PC-3 (cell line): Measurements from ENCODE around the gene ATPAF1.

Experiments
- EZH2 ChIP-seq: fragments of 300-600 bp; sonication (generic); IDR thresholded peaks from one replicate; pipeline ENCODE4 v1.6.1; 2017; ENCODE audit warnings: antibody characterized with exemption, mild to moderate bottlenecking, low read length; ENCODE audit not compliant: unreplicated experiment
- TF ChIP-seq, protein P1 (sequence below): fragments of 300-600 bp; sonication (generic); conservative IDR thresholded peaks from 2 replicates; pipeline ENCODE4 v1.5.1; 2017; ENCODE audit warnings: antibody characterized with exemption, low read depth, mild to moderate bottlenecking, low read length

DNA sequence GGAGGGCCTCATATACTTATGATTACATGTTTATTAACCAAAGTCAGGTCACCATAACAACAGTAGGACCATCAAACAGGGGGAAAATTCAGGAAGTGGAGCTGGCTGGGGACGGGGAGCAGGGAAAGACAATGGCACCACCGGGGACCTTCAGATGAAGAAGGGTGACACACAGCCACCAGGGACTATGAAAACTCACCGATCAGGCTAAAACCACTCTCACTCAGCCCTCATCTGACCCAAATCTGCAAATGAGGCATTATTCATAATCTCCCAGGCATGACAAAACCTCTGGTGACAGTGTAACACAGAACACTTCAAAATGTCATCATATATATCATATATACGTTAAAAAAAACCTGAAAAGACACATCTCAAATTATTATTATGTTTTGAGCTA is 75.3 kb downstream of the ATPAF1 start:
- TF ChIP-seq, protein P1, sequence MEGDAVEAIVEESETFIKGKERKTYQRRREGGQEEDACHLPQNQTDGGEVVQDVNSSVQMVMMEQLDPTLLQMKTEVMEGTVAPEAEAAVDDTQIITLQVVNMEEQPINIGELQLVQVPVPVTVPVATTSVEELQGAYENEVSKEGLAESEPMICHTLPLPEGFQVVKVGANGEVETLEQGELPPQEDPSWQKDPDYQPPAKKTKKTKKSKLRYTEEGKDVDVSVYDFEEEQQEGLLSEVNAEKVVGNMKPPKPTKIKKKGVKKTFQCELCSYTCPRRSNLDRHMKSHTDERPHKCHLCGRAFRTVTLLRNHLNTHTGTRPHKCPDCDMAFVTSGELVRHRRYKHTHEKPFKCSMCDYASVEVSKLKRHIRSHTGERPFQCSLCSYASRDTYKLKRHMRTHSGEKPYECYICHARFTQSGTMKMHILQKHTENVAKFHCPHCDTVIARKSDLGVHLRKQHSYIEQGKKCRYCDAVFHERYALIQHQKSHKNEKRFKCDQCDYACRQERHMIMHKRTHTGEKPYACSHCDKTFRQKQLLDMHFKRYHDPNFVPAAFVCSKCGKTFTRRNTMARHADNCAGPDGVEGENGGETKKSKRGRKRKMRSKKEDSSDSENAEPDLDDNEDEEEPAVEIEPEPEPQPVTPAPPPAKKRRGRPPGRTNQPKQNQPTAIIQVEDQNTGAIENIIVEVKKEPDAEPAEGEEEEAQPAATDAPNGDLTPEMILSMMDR: no peak
- no peak for TF ChIP-seq EZH2
